GM06990 (cell line): ENCODE measurements around the gene RPTOR.

ENCODE experiments used
- DNase-seq: peaks from one replicate; pipeline ENCODE4 v3.0.0-alpha.2; 2011; ENCODE audit not compliant: insufficient read length; ENCODE audit errors: extremely low read depth
- H3K27me3 ChIP-seq: replicated peaks from 2 replicates; pipeline ENCODE4 v1.6.0; 2011; ENCODE audit warnings: low read length; ENCODE audit not compliant: control insufficient read depth, insufficient read depth
- H3K36me3 ChIP-seq: 2 replicates; pipeline ENCODE4 v1.5.1; 2011; ENCODE audit warnings: low read length; ENCODE audit not compliant: control insufficient read depth, insufficient read depth
- H3K4me3 ChIP-seq: replicated peaks from 2 replicates; pipeline ENCODE4 v1.5.1; 2011; ENCODE audit warnings: low read depth, mild to moderate bottlenecking, control low read depth, low read length
- CTCF ChIP-seq: IDR thresholded peaks from 2 replicates; pipeline ENCODE4 v1.5.1; 2011; ENCODE audit warnings: low read length, control low read depth, mild to moderate bottlenecking, inconsistent platforms; ENCODE audit not compliant: insufficient read depth, poor library complexity, severe bottlenecking

The RPTOR gene

DNA sequence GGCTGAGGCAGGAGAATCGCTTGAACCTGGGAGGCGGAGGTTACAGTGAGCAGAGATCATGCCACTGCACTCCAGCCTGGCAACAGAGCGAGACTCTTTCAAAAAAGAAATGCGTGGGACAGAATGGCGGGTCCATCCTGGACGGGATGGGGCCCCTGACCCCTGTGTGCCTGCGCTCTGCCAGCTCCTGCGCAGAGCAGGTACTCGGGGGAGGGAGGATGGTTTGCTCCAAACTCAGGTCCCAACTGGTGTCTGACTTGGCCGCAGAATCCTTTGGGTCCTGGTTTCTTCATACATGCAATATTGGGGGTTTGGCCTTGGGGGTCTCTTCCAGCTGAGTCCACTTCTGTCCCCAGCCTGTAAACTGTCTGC, 457.4 kb downstream of the RPTOR start:
- no peaks in the 10 kb centered on the region; the same call in 1 of the 2 replicates for H3K27me3 ChIP-seq
- TF ChIP-seq CTCF, result no peak
- H3K36me3 ChIP-seq, result peaks cover 11% of the 10 kb centered on the region
- no peak overlapping the region for H3K4me3 ChIP-seq
- DNase-seq, result no peak

GRCh38 chr17:81002409-81003361, 458.0 kb downstream of the RPTOR start:
- DNase-seq, result no peak

GRCh38 chr17:81003711-81004475, 459.3 kb downstream of the RPTOR start:
- Histone ChIP-seq H3K4me3 (no peak overlapping the region), H3K36me3 (peaks cover 3% of the 10 kb centered on the region), H3K27me3 (no peaks in the 10 kb centered on the region; the same call in 1 of the 2 replicates)
- no peak for DNase-seq
- TF ChIP-seq CTCF, result no peak

More at GRCh38 chr17:81002409-81003361, 458.0 kb downstream of the RPTOR start:
- Histone ChIP-seq H3K27me3 (no peaks in the 10 kb centered on the region; the same call in 1 of the 2 replicates), H3K4me3 (no peak overlapping the region), H3K36me3 (peaks cover 6% of the 10 kb centered on the region)
- TF ChIP-seq CTCF, result no peak

DNA sequence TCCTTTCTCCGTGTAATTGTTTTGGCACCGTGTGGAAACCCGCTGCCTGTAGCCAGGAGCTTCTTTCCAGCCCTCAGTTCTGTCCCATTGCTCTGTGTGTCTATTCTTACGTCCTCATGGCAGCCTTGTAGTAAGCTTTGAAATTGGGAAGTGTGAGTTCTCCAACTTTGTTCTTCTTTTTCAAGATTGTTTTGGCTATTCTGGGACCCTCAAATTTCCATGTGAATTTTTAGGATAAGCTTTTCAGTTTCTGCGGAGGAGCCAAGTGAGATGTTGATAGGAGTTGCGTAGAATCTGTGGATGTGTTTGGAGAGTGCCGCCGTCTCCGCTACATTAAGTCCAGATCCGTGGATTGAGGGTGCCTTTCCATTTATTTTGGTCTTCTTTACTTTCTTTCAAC, 462.3 kb downstream of the RPTOR start:
- no peaks in the 10 kb centered on the region for H3K36me3 ChIP-seq
- H3K4me3 ChIP-seq, result no peak overlapping the region
- no peaks in the 10 kb centered on the region; the same call in 1 of the 2 replicates for H3K27me3 ChIP-seq
- DNase-seq, result no peak
- TF ChIP-seq CTCF, result no peak

- Histone ChIP-seq H3K27me3 (no peaks in the 10 kb centered on the region; the same call in 1 of the 2 replicates), H3K36me3 (no peaks in the 10 kb centered on the region)
- DNase-seq, result no peak
Measured at GRCh38 chr17:81008140-81008539, 463.5 kb downstream of the RPTOR start.

More at GRCh38 chr17:81008140-81008539, 463.5 kb downstream of the RPTOR start:
- TF ChIP-seq CTCF, result no peak
- H3K4me3 ChIP-seq, result no peak overlapping the region
